AG09309 (cell line): ENCODE results near the gene INSYN2B.

Experiments
- DNase-seq: peaks from one replicate; pipeline ENCODE4 v3.0.0-alpha.2; 2010; ENCODE audit warnings: low read depth
- H3K4me3 ChIP-seq: 2 replicates; pipeline ENCODE4 v1.5.1; 2011; ENCODE audit warnings: mild to moderate bottlenecking, low read depth, low read length, moderate library complexity; ENCODE audit not compliant: control insufficient read depth
- TF ChIP-seq, protein P1 (sequence below): IDR thresholded peaks from 2 replicates; pipeline ENCODE4 v1.5.1; 2011; ENCODE audit warnings: mild to moderate bottlenecking, low read depth, low read length, inconsistent platforms; ENCODE audit not compliant: insufficient read depth, control insufficient read depth; ENCODE audit errors: missing control alignments

The INSYN2B gene

DNA sequence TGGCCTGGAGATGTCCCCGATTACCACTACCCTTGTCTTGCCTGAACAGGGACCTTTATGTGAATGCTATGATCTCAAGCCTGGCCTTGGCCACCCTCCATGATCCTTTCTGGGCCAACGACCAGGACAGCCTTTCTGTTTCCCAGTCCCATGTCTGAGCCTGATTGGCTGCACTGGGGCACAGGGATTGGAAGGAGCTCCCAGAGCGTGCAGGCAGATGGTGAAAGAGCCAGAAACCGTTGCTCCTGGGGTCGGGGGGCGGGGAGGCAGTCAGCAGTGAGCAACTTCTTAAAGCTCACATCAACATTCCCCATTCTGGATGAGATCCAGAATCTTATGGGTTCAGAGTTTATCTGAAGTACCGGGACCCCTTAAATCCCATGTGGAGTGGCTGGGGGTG is 84.4 kb downstream of the INSYN2B start:
- DNase-seq: no peak
- TF ChIP-seq, protein P1, sequence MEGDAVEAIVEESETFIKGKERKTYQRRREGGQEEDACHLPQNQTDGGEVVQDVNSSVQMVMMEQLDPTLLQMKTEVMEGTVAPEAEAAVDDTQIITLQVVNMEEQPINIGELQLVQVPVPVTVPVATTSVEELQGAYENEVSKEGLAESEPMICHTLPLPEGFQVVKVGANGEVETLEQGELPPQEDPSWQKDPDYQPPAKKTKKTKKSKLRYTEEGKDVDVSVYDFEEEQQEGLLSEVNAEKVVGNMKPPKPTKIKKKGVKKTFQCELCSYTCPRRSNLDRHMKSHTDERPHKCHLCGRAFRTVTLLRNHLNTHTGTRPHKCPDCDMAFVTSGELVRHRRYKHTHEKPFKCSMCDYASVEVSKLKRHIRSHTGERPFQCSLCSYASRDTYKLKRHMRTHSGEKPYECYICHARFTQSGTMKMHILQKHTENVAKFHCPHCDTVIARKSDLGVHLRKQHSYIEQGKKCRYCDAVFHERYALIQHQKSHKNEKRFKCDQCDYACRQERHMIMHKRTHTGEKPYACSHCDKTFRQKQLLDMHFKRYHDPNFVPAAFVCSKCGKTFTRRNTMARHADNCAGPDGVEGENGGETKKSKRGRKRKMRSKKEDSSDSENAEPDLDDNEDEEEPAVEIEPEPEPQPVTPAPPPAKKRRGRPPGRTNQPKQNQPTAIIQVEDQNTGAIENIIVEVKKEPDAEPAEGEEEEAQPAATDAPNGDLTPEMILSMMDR: no peak

DNA sequence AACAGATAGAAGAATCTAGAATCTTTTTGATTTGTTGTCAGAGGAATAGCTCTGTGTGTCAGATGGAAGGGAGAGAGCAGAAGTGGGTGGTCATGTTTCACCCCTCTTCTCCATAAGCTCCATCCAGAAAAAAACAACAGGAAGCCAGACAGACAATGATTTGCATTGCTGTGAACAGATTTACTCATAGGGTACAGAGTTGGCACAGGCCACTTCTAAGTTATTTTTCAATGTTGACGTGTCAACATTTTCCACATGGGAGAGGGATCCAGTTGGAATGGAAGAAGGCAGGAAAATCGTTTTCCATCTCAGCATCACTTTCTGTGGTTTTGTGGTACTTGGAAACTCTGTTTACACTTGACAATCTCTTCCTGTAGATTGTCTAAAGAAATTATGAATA is 86.7 kb downstream of the INSYN2B start:
- TF ChIP-seq, protein P1: no peak
- DNase-seq: no peak
- no peak overlapping the region for H3K4me3 ChIP-seq

More for the DNA sequence above, 84.4 kb downstream of the INSYN2B start:
- no peak overlapping the region for H3K4me3 ChIP-seq

DNA sequence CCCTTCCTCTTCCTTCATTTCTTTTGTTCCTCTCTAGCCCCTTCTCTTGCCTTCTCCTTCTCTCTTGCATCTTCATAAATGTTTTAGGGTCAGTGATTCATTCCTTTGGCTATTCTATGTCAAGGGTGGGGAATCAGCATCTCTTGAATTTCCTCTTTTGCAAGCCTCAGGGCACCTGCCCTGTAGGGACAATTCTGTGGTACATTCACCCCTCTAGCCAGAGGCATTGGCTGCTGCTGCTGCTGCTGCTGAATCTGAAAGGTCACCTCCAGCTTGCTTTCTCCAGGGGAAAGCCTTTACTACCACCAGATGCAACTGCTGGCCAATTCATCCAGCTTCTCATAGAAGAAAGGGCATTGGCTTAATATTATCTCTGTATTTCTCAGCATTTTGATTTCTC is 87.3 kb downstream of the INSYN2B start:
- no peak for DNase-seq
- no peak overlapping the region for H3K4me3 ChIP-seq
- TF ChIP-seq, protein P1: no peak

DNA sequence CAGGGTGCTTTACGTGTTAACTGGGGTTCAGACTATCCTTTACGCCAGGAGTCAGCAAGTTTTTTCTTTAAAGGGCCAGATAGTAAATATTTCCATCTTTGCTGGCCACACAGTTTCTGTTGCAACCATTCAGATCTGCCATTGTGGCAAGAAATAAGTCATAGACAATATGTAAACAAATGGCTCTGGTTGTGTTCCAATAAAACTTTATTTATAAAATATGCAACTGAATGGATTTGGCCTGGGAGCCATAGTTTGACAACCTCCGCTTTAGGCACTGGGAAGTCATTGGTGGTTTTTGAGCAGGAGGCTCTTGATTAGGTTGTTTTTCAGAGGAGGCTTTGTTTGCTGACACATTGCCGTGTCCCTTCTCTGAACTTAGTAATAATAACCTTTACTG is 90.7 kb downstream of the INSYN2B start:
- TF ChIP-seq, protein P1: no peak
- H3K4me3 ChIP-seq: no peak overlapping the region
- DNase-seq: no peak

DNA sequence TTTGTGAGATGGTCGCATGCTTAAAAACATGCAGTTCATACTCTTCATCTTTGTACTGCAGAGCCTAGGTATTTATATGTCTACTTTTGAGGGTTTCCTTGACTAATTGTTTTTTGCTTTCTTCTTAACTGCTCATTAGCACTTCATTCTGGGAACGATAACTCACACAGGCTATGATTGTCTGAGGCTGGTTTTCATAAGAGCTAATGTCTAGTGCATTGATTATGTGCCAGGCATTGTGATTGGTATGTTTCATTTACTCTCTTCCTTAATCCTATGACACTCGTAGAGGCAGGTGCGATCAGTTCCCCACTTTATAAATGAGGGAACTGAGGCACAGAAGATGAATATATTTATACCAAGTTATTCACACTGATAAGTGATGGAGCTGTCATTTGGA is 93.6 kb downstream of the INSYN2B start:
- TF ChIP-seq, protein P1: no peak
- no peak for DNase-seq
- H3K4me3 ChIP-seq: no peak overlapping the region

DNA sequence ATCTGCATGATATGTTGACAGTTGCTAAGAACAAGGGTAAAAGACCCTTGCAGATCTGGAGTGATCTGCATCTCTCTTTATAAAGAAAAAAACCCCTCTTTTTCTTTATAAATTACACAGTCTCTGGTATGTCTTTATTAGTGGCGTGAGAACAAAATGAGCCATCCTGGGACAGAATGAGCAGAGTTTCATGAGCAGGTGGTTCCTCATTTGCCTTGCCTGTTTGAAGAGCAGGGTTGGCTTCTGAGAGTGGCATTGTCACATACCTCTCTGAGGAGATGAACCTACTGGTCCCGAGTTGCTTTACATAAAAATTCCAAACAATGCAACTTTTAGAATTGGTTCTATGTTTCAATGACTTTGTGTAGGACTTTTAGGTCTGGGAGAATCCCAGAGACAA is 94.3 kb downstream of the INSYN2B start:
- H3K4me3 ChIP-seq: no peak overlapping the region
- TF ChIP-seq, protein P1: no peak
- no peak for DNase-seq
